Liver (tissue), 9 donors: Measurements from ENCODE around the gene EME1. TPM values are rescaled to one million over a fixed set of nuclear protein-coding genes. Genes with fewer than 3 reads are reported as not detected.

Source experiments
- DNase-seq: peaks from one replicate; pipeline ENCODE4 v3.0.0-alpha.2; 2017; ENCODE audit warnings: low spot score
- H3K27ac ChIP-seq, 2 donors: one replicate each; pipeline ENCODE4 v1.7.0; 2013; ENCODE audit warnings: inconsistent platforms in 2 of 2, low read length in 2 of 2, control low read depth in 1 of 2, low read depth in 1 of 2, mild to moderate bottlenecking in 1 of 2
- H3K27me3 ChIP-seq, 4 donors: one replicate each; pipeline versions ENCODE4 v1.6.1 to v1.7.0; 2013; ENCODE audit warnings: low read length in 3 of 4, inconsistent platforms in 1 of 4, mild to moderate bottlenecking in 1 of 4, moderate library complexity in 1 of 4; ENCODE audit not compliant: control insufficient read depth in 4 of 4, insufficient read depth in 4 of 4
- H3K36me3 ChIP-seq, 4 donors: one replicate each; pipeline versions ENCODE4 v1.6.1 to v1.7.0; 2013; ENCODE audit warnings: low read length in 3 of 4, mild to moderate bottlenecking in 3 of 4, low read depth in 1 of 4, moderate library complexity in 1 of 4; ENCODE audit not compliant: control insufficient read depth in 4 of 4, insufficient read depth in 3 of 4
- H3K4me1 ChIP-seq, 4 donors: one replicate each; pipeline versions ENCODE4 v1.6.1 to v1.7.0; 2013; ENCODE audit warnings: low read length in 3 of 4, mild to moderate bottlenecking in 3 of 4, moderate library complexity in 1 of 4; ENCODE audit not compliant: control insufficient read depth in 4 of 4, insufficient read depth in 4 of 4
- H3K4me3 ChIP-seq, 3 donors: one replicate each; pipeline versions ENCODE4 v1.6.1 to v1.7.0; 2013; ENCODE audit warnings: low read length in 3 of 3, control low read depth in 1 of 3, low read depth in 1 of 3, mild to moderate bottlenecking in 1 of 3
- H3K9ac ChIP-seq, 2 donors: one replicate each; pipeline ENCODE4 v1.7.0; 2013; ENCODE audit warnings: low read length in 2 of 2, mild to moderate bottlenecking in 2 of 2, moderate library complexity in 2 of 2, control low read depth in 1 of 2, low read depth in 1 of 2
- H3K9me3 ChIP-seq, 4 donors: one replicate each; pipeline versions ENCODE4 v1.6.1 to v1.7.0; 2013; ENCODE audit warnings: low read length in 3 of 4; ENCODE audit not compliant: control insufficient read depth in 4 of 4
- ATF3 ChIP-seq: IDR thresholded peaks from 2 replicates; pipeline ENCODE4 v1.6.1; 2016; ENCODE audit warnings: antibody characterized with exemption
- CTCF ChIP-seq: fragments of 150-350 bp; IDR thresholded peaks from 2 replicates; pipeline ENCODE4 v1.5.1; 2017; ENCODE audit warnings: improper control_type of control experiment, low read depth, low read length; ENCODE audit not compliant: missing input control
- EGR1 ChIP-seq, 2 donors: IDR thresholded peaks; 2 replicates each; pipeline ENCODE4 v1.6.1; 2016 to 2018; ENCODE audit warnings: antibody characterized with exemption in 2 of 2, low read depth in 2 of 2
- FOXA1 ChIP-seq: IDR thresholded peaks from 2 replicates; pipeline ENCODE4 v1.6.1; 2016; ENCODE audit warnings: antibody characterized with exemption
- FOXA2 ChIP-seq: IDR thresholded peaks from 2 replicates; pipeline ENCODE4 v1.6.1; 2016; ENCODE audit warnings: antibody characterized with exemption
- GABPA ChIP-seq, 2 donors: IDR thresholded peaks in 1 of 2; conservative IDR thresholded peaks in 1 of 2; 2 replicates each; pipeline ENCODE4 v1.6.1; 2016; ENCODE audit warnings: antibody characterized with exemption in 2 of 2, mild to moderate bottlenecking in 1 of 2, moderate library complexity in 1 of 2
- HNF4A ChIP-seq, 2 donors: conservative IDR thresholded peaks; 2 replicates each; pipeline ENCODE4 v1.6.1; 2016; ENCODE audit warnings: antibody characterized with exemption in 2 of 2, mild to moderate bottlenecking in 2 of 2
- HNF4G ChIP-seq: IDR thresholded peaks from 2 replicates; pipeline ENCODE4 v1.6.1; 2016; ENCODE audit warnings: antibody characterized with exemption
- JUND ChIP-seq, 2 donors: IDR thresholded peaks; 2 replicates each; pipeline ENCODE4 v1.6.1; 2016; ENCODE audit warnings: antibody characterized with exemption in 2 of 2
- NR2F2 ChIP-seq: IDR thresholded peaks from 2 replicates; pipeline ENCODE4 v1.6.1; 2016; ENCODE audit warnings: antibody characterized with exemption
- RAD21 ChIP-seq, 2 donors: IDR thresholded peaks; 2 replicates each; pipeline ENCODE4 v1.6.1; 2016; ENCODE audit warnings: antibody characterized with exemption in 2 of 2, mild to moderate bottlenecking in 2 of 2
- REST ChIP-seq: IDR thresholded peaks from 2 replicates; pipeline ENCODE4 v1.6.1; 2016; ENCODE audit warnings: antibody characterized with exemption, mild to moderate bottlenecking
- RXRA ChIP-seq, 2 donors: IDR thresholded peaks; 2 replicates each; pipeline ENCODE4 v1.6.1; 2017 to 2018; ENCODE audit warnings: antibody characterized with exemption in 2 of 2, mild to moderate bottlenecking in 1 of 2
- SP1 ChIP-seq: IDR thresholded peaks from 2 replicates; pipeline ENCODE4 v1.6.1; 2018; ENCODE audit warnings: antibody characterized with exemption, mild to moderate bottlenecking
- TAF1 ChIP-seq: conservative IDR thresholded peaks from 2 replicates; pipeline ENCODE4 v1.6.1; 2016; ENCODE audit warnings: antibody characterized with exemption, mild to moderate bottlenecking
- YY1 ChIP-seq: IDR thresholded peaks from 2 replicates; pipeline ENCODE4 v1.6.1; 2016; ENCODE audit warnings: antibody characterized with exemption, mild to moderate bottlenecking
- WGBS: extraction: QIAGEN DNeasy Blood & Tissue Kit; methylation state at CpG from one replicate; pipeline ENCODE4 v1.1.7; 2013; 5-methylcytosine and 5-hydroxymethylcytosine counted together
- polyA plus RNA-seq, 2 donors: library from polyadenylated mRNA; stranded (reverse) in 1 of 2; unstranded in 1 of 2; fragments of 200-250 nt in 1 of 2; fragments of >200 nt in 1 of 2; fragmentation: Nextera tagmentation in 1 of 2; extraction: Ambion mirVana in 1 of 2; gene quantifications; one replicate each; pipeline versions ENCODE4 v1.2.1 to v1.2.3, GENCODE V29; 2013 to 2015
- total RNA-seq, 2 donors: library from RNA; depleted of rRNA; stranded (reverse); fragments of >200 nt; gene quantifications; one replicate each; pipeline ENCODE4 v1.2.3, GENCODE V29; 2014
- TF ChIP-seq, protein P1 (sequence below): IDR thresholded peaks from 2 replicates; pipeline ENCODE4 v1.6.1; 2016; ENCODE audit warnings: antibody characterized with exemption
- donor health status: healthy.
- donor health status: healthy.
- donor health status: healthy.
- donor health status: healthy.
- donor health status: healthy.

The EME1 gene
- total and polyA plus RNA-seq, 4 donors = 0.08 to 3.4 (median 0.35) TPM

- Histone ChIP-seq H3K4me3 (no peak overlapping the region), H3K27me3 (no peaks in the 10 kb centered on the region), H3K27ac (no peak overlapping the region), H3K9ac (no peak overlapping the region), H3K36me3 (peaks cover 0 to 31% (median 16%) of the 10 kb centered on the region in 4 donors), H3K4me1 (peaks cover 0 to 6% (median 3%) of the 10 kb centered on the region in 4 donors), H3K9me3 (no peaks in the 10 kb centered on the region)
- TF ChIP-seq CTCF = peak; percentile 76
- TF ChIP-seq FOXA1 = no peak
- peak; percentile 82 to 87 for TF ChIP-seq RAD21 (IDR thresholded peaks at IDR 0.05)
- DNase-seq = peak; percentile 68
- 29% methylated on average over 11 of the region's 11 CpGs for WGBS
Observed at GRCh38 chr17:50361561-50362480, 11.2 kb upstream of the EME1 start.

DNA sequence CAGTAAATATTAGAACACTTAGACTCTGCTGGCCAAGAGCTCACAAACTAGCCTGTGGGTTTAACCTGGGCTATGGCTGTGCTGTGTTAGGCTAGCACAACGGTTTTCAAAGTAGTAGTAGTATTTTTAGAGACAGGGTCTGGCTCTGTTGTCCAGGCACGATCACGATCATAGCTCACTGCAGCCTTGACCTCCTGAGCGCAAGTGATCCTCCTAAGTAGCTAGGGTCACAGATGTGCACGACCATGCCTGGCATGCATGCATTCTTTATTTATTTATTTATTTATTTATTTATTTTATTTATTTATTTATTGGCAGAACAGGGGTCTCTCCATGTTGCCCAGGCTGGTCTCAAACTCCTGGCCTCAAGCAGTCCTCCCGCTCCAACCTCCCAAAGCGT is 10.4 kb upstream of the EME1 start:
- no peak overlapping the region for H3K9ac ChIP-seq
- no peak overlapping the region for H3K4me3 ChIP-seq
- H3K4me1 ChIP-seq = peaks cover 0 to 6% (median 3%) of the 10 kb centered on the region in 4 donors
- TF ChIP-seq GABPA (IDR thresholded peaks at IDR 0.05 in 1 of 2, conservative IDR thresholded peaks at IDR 0.05 in 1 of 2) = no peak
- no peak for TF ChIP-seq RXRA (IDR thresholded peaks at IDR 0.05)
- no peak for TF ChIP-seq ATF3
- no peak for TF ChIP-seq RAD21 (IDR thresholded peaks at IDR 0.05)
- no peak for TF ChIP-seq FOXA1
- TF ChIP-seq NR2F2 = no peak
- no peak for TF ChIP-seq JUND (IDR thresholded peaks at IDR 0.05)
- TF ChIP-seq SP1 = no peak
- TF ChIP-seq FOXA2 = no peak
- TF ChIP-seq HNF4A (conservative IDR thresholded peaks at IDR 0.05) = no peak
- TF ChIP-seq TAF1 = no peak
- TF ChIP-seq EGR1 (IDR thresholded peaks at IDR 0.05; ENCODE audit: low read depth in 2 of 2) = no peak
- TF ChIP-seq HNF4G = no peak
- no peak for TF ChIP-seq CTCF
- TF ChIP-seq, protein P1, sequence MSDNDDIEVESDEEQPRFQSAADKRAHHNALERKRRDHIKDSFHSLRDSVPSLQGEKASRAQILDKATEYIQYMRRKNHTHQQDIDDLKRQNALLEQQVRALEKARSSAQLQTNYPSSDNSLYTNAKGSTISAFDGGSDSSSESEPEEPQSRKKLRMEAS = no peak
- TF ChIP-seq YY1 = no peak
- TF ChIP-seq REST = no peak
- peaks cover 2 to 36% (median 20%) of the 10 kb centered on the region in 4 donors for H3K36me3 ChIP-seq
- H3K9me3 ChIP-seq = no peaks in the 10 kb centered on the region
- 68% methylated on average over 7 of the region's 7 CpGs for WGBS
- no peak overlapping the region for H3K27ac ChIP-seq
- DNase-seq = no peak
- H3K27me3 ChIP-seq = no peaks in the 10 kb centered on the region
